ENCODE results near the gene IL1B.

The IL1B gene

GRCh38 chr2:112787729-112788393, 48.7 kb downstream of the IL1B start:
- intact Hi-C loops (cut with DNase I): no loop called here
- DNase-seq: no peak

- DNase-seq: no peak
- intact Hi-C loops (cut with DNase I): no loop called here
Measured at GRCh38 chr2:112787294-112787693, 49.3 kb downstream of the IL1B start.

- DNase-seq: no peak
- intact Hi-C loops (cut with DNase I): no loop called here
Measured at GRCh38 chr2:112784199-112785189, 52.1 kb downstream of the IL1B start, which contains the start of gene IL1A. TSS of gene IL1A (minus strand) at chr2:112784493. CDS start at chr2:112783770, 723 bp downstream.

GRCh38 chr2:112783187-112783714, 53.3 kb downstream of the IL1B start:
- DNase-seq: no peak
- intact Hi-C loops (cut with DNase I): no loop called here

GRCh38 chr2:112782234-112782799, 54.3 kb downstream of the IL1B start:
- no peak for DNase-seq
- intact Hi-C loops (cut with DNase I): no loop called here
